Measurements from ENCODE around the gene GUCY1A2. TPM values are rescaled to one million over a fixed set of nuclear protein-coding genes. Genes with fewer than 3 reads are reported as not detected.

The GUCY1A2 gene
- total RNA-seq, 4 donors from 2014 or later: 0.49 to 2.4 (median 1.3) TPM

- no peak for DNase-seq (ENCODE audit: low spot score in 2 of 2)
- H3K4me3 ChIP-seq (ENCODE audit: low read depth, poor library complexity, severe bottlenecking): no peak overlapping the region
- intact Hi-C loops (cut with DNase I; ENCODE audit: low total_unique reads): no loop called here
- no peak for TF ChIP-seq POLR2A (IDR thresholded peaks at IDR 0.05)
- no peak for TF ChIP-seq CTCF (IDR thresholded peaks at IDR 0.05)
These were observed 93.0 kb downstream of the GUCY1A2 start for GRCh38 chr11:106925245-106925644.

GRCh38 chr11:106920899-106921509 lies 97.3 kb downstream of the GUCY1A2 start:
- H3K4me3 ChIP-seq (ENCODE audit: low read depth, poor library complexity, severe bottlenecking): no peak overlapping the region
- DNase-seq (ENCODE audit: low spot score in 2 of 2): no peak
- TF ChIP-seq POLR2A (IDR thresholded peaks at IDR 0.05): no peak
- TF ChIP-seq CTCF (IDR thresholded peaks at IDR 0.05): no peak
- intact Hi-C loops (cut with DNase I; ENCODE audit: low total_unique reads): no loop called here

- no peak for DNase-seq (ENCODE audit: low spot score in 2 of 2)
- intact Hi-C loops (cut with DNase I; ENCODE audit: low total_unique reads): no loop called here
- no peak for TF ChIP-seq CTCF (IDR thresholded peaks at IDR 0.05)
- H3K4me3 ChIP-seq (ENCODE audit: low read depth, poor library complexity, severe bottlenecking): no peak overlapping the region
- WGBS, 2 donors: 74 to 87% methylated on average over 2 of the region's 2 CpGs
These were observed 100.3 kb downstream of the GUCY1A2 start for GRCh38 chr11:106917973-106918372.

- no peak overlapping the region for H3K4me3 ChIP-seq (ENCODE audit: low read depth, poor library complexity, severe bottlenecking)
- no peak for DNase-seq (ENCODE audit: low spot score in 2 of 2)
- TF ChIP-seq CTCF (IDR thresholded peaks at IDR 0.05) (no peak), POLR2A (IDR thresholded peaks at IDR 0.05) (no peak)
- intact Hi-C loops (cut with DNase I; ENCODE audit: low total_unique reads): loop anchor here (5.0 kb wide), 1 partner anchor 1022 kb away; no protein-coding TSS in a partner anchor
- 70 to 71% methylated on average over 1 of the region's 1 CpG for WGBS, 2 donors
These were observed 103.9 kb downstream of the GUCY1A2 start for GRCh38 chr11:106914409-106914808.

- H3K4me3 ChIP-seq (ENCODE audit: low read depth, poor library complexity, severe bottlenecking): no peak overlapping the region
- no peak for TF ChIP-seq CTCF (IDR thresholded peaks at IDR 0.05)
- no peak for TF ChIP-seq POLR2A (IDR thresholded peaks at IDR 0.05)
- intact Hi-C loops (cut with DNase I; ENCODE audit: low total_unique reads): loop anchor here (5.0 kb wide), 1 partner anchor 1021 kb away; no protein-coding TSS in a partner anchor
- no peak for DNase-seq (ENCODE audit: low spot score in 2 of 2)
- WGBS, 2 donors: 72 to 75% methylated on average over 2 of the region's 2 CpGs
These were observed 105.1 kb downstream of the GUCY1A2 start for GRCh38 chr11:106913141-106913540.

GRCh38 chr11:106904826-106905225 lies 113.5 kb downstream of the GUCY1A2 start:
- no peak for TF ChIP-seq CTCF (IDR thresholded peaks at IDR 0.05)
- no peak for TF ChIP-seq POLR2A (IDR thresholded peaks at IDR 0.05)
- DNase-seq (ENCODE audit: low spot score in 2 of 2): no peak
- intact Hi-C loops (cut with DNase I; ENCODE audit: low total_unique reads): no loop called here
- H3K4me3 ChIP-seq (ENCODE audit: low read depth, poor library complexity, severe bottlenecking): no peak overlapping the region
- WGBS, 2 donors: 72 to 77% methylated on average over 2 of the region's 2 CpGs
